ENCODE data around the gene IL18BP.

DNA sequence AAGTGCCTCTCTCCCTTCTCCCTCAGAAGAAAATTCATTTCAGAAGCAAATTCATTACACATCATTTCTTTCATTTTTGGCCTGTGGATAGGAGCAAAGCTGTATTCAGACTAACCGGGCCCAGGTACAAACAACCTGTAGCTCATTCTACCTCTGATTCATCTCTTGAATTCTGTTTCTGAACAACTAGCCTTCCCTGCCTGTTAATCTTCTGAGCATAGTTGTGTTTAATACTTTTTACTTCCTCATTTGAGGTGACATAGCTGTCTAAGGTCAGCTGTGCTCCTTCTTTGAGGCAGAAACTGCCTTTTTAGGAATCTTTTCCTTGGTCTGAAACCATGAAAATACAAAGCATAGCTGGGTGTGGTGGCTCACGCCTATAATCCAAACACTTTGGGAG, 12.6 kb upstream of the IL18BP start:
- TF ChIP-seq EZH2phosphoT487 (IDR thresholded peaks at IDR 0.05; ENCODE audit: borderline replicate concordance, low read depth, low read length): no peak
- TF ChIP-seq CTCF (conservative IDR thresholded peaks at IDR 0.05; ENCODE audit: low read length): no peak

All from OCI-LY7 (cell line).